H1 (cell line): ENCODE data around the gene BRI3BP. TPM values are rescaled to one million over a fixed set of nuclear protein-coding genes. Genes with fewer than 3 reads are reported as not detected.

Source experiments
- CTCF ChIA-PET: fragments of 300-600 bp; sonication (Branson Sonifier 250); formaldehyde crosslinking; loops from one replicate; lab custom pipeline; 2021; ENCODE audit not compliant: partially characterized antibody; lab: Charles Lee
- POLR2A ChIA-PET: fragments of 300-600 bp; sonication (Branson Sonifier 250); formaldehyde crosslinking; loops from one replicate; lab custom pipeline; 2021; ENCODE audit warnings: inconsistent platforms; ENCODE audit not compliant: partially characterized antibody; lab: Charles Lee
- DNase-seq, 2 experiments: peaks; one replicate each; pipeline versions ENCODE4 v3.0.0 to v3.0.0-alpha.2; 2010 to 2022; ENCODE audit warnings: low spot score in 2 of 2, low read depth in 1 of 2, mixed read lengths in 1 of 2
- FAIRE-seq: peaks from 2 replicates; lab custom pipeline; 2011; peaks lifted over from hg19 to GRCh38; lab: Jason Lieb, UNC
- H2AFZ ChIP-seq: 2 replicates; pipeline ENCODE4 v1.8.1; 2012; ENCODE audit warnings: low read length, inconsistent platforms
- H2AK5ac ChIP-seq: 2 replicates; pipeline ENCODE4 v1.6.1; 2013; ENCODE audit warnings: low read depth, low read length
- H2BK120ac ChIP-seq: replicated peaks from 2 replicates; pipeline ENCODE3; 2013; ENCODE audit warnings: low read depth, low read length, inconsistent platforms
- H2BK12ac ChIP-seq: 2 replicates; pipeline ENCODE4 v1.6.1; 2013; ENCODE audit warnings: low read depth, low read length
- H2BK15ac ChIP-seq: 2 replicates; pipeline ENCODE4 v1.6.1; 2013; ENCODE audit warnings: low read length
- H2BK20ac ChIP-seq: 2 replicates; pipeline ENCODE4 v1.6.1; 2013; ENCODE audit warnings: low read length
- H2BK5ac ChIP-seq: 2 replicates; pipeline ENCODE4 v1.6.1; 2013; ENCODE audit warnings: low read depth, low read length
- H3K14ac ChIP-seq: 2 replicates; pipeline ENCODE4 v1.6.1; 2013; ENCODE audit warnings: inconsistent platforms; ENCODE audit not compliant: insufficient read length
- H3K18ac ChIP-seq: 2 replicates; pipeline ENCODE4 v1.6.1; 2013; ENCODE audit warnings: low read length; ENCODE audit errors: extremely low read depth
- H3K23ac ChIP-seq: 2 replicates; pipeline ENCODE4 v1.6.1; 2013; ENCODE audit warnings: inconsistent platforms; ENCODE audit not compliant: insufficient read length
- H3K23me2 ChIP-seq: 2 replicates; pipeline ENCODE4 v1.6.1; 2013; ENCODE audit warnings: low read depth, low read length
- H3K27ac ChIP-seq: 2 replicates; pipeline ENCODE4 v1.6.1; 2011; ENCODE audit warnings: low read depth, low read length, inconsistent platforms
- H3K27me3 ChIP-seq, 4 experiments: replicated peaks in 1 of 4; 1 replicate in 1 of 4; 2 replicates in 3 of 4; pipeline versions ENCODE4 v1.6.1 to v1.8.1; 2011 to 2013; ENCODE audit warnings: low read length in 3 of 4, mild to moderate bottlenecking in 3 of 4, inconsistent platforms in 2 of 4, mixed read lengths in 2 of 4, moderate library complexity in 1 of 4; ENCODE audit not compliant: control insufficient read depth in 3 of 4, insufficient read depth in 3 of 4; ENCODE audit errors: extremely low read depth in 1 of 4
- H3K36me3 ChIP-seq, 4 experiments: 2 replicates each; pipeline versions ENCODE4 v1.6.1 to v1.8.1; 2011 to 2013; ENCODE audit warnings: mild to moderate bottlenecking in 4 of 4, low read length in 3 of 4, moderate library complexity in 2 of 4, control low read depth in 1 of 4, inconsistent platforms in 1 of 4; ENCODE audit not compliant: insufficient read depth in 4 of 4, control insufficient read depth in 2 of 4
- H3K4ac ChIP-seq: replicated peaks from 2 replicates; pipeline ENCODE3; 2013; ENCODE audit warnings: low read length, low read depth, mixed read lengths, inconsistent platforms; ENCODE audit not compliant: insufficient read length
- H3K4me1 ChIP-seq, 4 experiments: replicated peaks in 1 of 4; 1 replicate in 1 of 4; 2 replicates in 3 of 4; pipeline versions ENCODE4 v1.6.1 to v1.8.1; 2011 to 2013; ENCODE audit warnings: low read length in 3 of 4, inconsistent platforms in 2 of 4, mixed read lengths in 1 of 4; ENCODE audit not compliant: insufficient read depth in 4 of 4, control insufficient read depth in 3 of 4
- H3K4me2 ChIP-seq, 2 experiments: 2 replicates each; pipeline versions ENCODE4 v1.6.1 to v1.8.1; 2011 to 2013; ENCODE audit warnings: low read depth in 2 of 2, low read length in 2 of 2, control low read depth in 1 of 2, inconsistent platforms in 1 of 2, mild to moderate bottlenecking in 1 of 2; ENCODE audit not compliant: insufficient read depth in 1 of 2
- H3K4me3 ChIP-seq, 4 experiments: fragments of 200-600, 300-600 bp in 1 of 4; sonication (generic), shearing (Covaris generic), sonication (Bioruptor Twin) in 1 of 4; 2 replicates each; pipeline versions ENCODE4 v1.5.1 to v1.8.1; 2011 to 2016; ENCODE audit warnings: low read length in 4 of 4, low read depth in 3 of 4, control low read depth in 2 of 4, inconsistent platforms in 2 of 4, mild to moderate bottlenecking in 2 of 4, mixed read lengths in 1 of 4, moderate library complexity in 1 of 4; ENCODE audit not compliant: insufficient read depth in 2 of 4; ENCODE audit errors: extremely low read depth in 1 of 4
- H3K56ac ChIP-seq: replicated peaks from 2 replicates; pipeline ENCODE3; 2013; ENCODE audit warnings: low read depth, mild to moderate bottlenecking, mixed read lengths, low read length, inconsistent platforms; ENCODE audit not compliant: insufficient read length
- H3K79me1 ChIP-seq: 2 replicates; pipeline ENCODE4 v1.6.1; 2013; ENCODE audit warnings: low read depth, low read length, control low read depth
- H3K79me2 ChIP-seq, 2 experiments: 2 replicates each; pipeline versions ENCODE4 v1.6.1 to v1.8.1; 2012 to 2013; ENCODE audit warnings: low read length in 2 of 2, mild to moderate bottlenecking in 2 of 2, inconsistent platforms in 1 of 2; ENCODE audit not compliant: insufficient read depth in 2 of 2, control insufficient read depth in 1 of 2
- H3K9ac ChIP-seq, 4 experiments: replicated peaks in 1 of 4; 1 replicate in 1 of 4; 2 replicates in 3 of 4; pipeline versions ENCODE4 v1.6.1 to v1.8.1; 2011 to 2013; ENCODE audit warnings: low read depth in 3 of 4, low read length in 3 of 4, control low read depth in 2 of 4, mild to moderate bottlenecking in 2 of 4, moderate library complexity in 2 of 4, inconsistent platforms in 1 of 4; ENCODE audit errors: extremely low read depth in 1 of 4
- H3K9me3 ChIP-seq, 2 experiments: 2 replicates each; pipeline versions ENCODE4 v1.6.1 to v1.8.1; 2012 to 2013; ENCODE audit warnings: mild to moderate bottlenecking in 2 of 2, moderate library complexity in 2 of 2, control low read depth in 1 of 2, inconsistent platforms in 1 of 2, low read depth in 1 of 2, low read length in 1 of 2, mixed read lengths in 1 of 2; ENCODE audit not compliant: insufficient read depth in 2 of 2
- H4K20me1 ChIP-seq, 2 experiments: replicated peaks in 1 of 2; 2 replicates each; pipeline versions ENCODE3 to v1.8.1; 2011 to 2013; ENCODE audit warnings: inconsistent platforms in 2 of 2, low read length in 2 of 2, mild to moderate bottlenecking in 1 of 2; ENCODE audit not compliant: insufficient read depth in 2 of 2, control insufficient read depth in 1 of 2
- H4K5ac ChIP-seq: 2 replicates; pipeline ENCODE4 v1.6.1; 2013; ENCODE audit warnings: low read length, low read depth, mixed read lengths, inconsistent platforms; ENCODE audit not compliant: insufficient read length
- H4K8ac ChIP-seq: 2 replicates; pipeline ENCODE4 v1.8.0; 2013; ENCODE audit warnings: mild to moderate bottlenecking, moderate library complexity, low read length, inconsistent platforms; ENCODE audit not compliant: insufficient read depth; ENCODE audit errors: extremely low read depth
- H4K91ac ChIP-seq: replicated peaks from 2 replicates; pipeline ENCODE3; 2013; ENCODE audit warnings: low read length, mixed read lengths, inconsistent platforms; ENCODE audit not compliant: insufficient read length
- CBX8 ChIP-seq: fragments of 300-800, 300-1000 bp; sonication (generic); IDR thresholded peaks from 2 replicates; pipeline ENCODE4 v1.7.1; 2016; ENCODE audit warnings: low read depth, low read length, borderline replicate concordance
- GTF2F1 ChIP-seq: IDR thresholded peaks from 2 replicates; pipeline ENCODE4 v1.6.1; 2012; ENCODE audit warnings: low read depth, low read length, improper control_type of control experiment, borderline replicate concordance
- HDAC2 ChIP-seq, 2 experiments: fragments of 300-600 bp in 1 of 2; sonication (generic) in 1 of 2; IDR thresholded peaks; 2 replicates each; pipeline ENCODE4 v1.6.1; 2011 to 2012; ENCODE audit warnings: low read depth in 2 of 2, low read length in 2 of 2, mild to moderate bottlenecking in 2 of 2, moderate library complexity in 2 of 2, borderline replicate concordance in 1 of 2, inconsistent platforms in 1 of 2
- POLR2A ChIP-seq, 2 experiments: IDR thresholded peaks; 1 replicate in 1 of 2; 2 replicates in 1 of 2; pipeline ENCODE4 v1.6.1; 2011; ENCODE audit warnings: low read depth in 2 of 2, low read length in 2 of 2, mild to moderate bottlenecking in 2 of 2; ENCODE audit errors: control extremely low read depth in 1 of 2
- RAD21 ChIP-seq, 2 experiments: IDR thresholded peaks in 1 of 2; conservative IDR thresholded peaks in 1 of 2; 2 replicates each; pipeline ENCODE4 v1.6.1; 2011; ENCODE audit warnings: low read depth in 2 of 2, low read length in 2 of 2, improper control_type of control experiment in 1 of 2, inconsistent platforms in 1 of 2, mild to moderate bottlenecking in 1 of 2, moderate library complexity in 1 of 2
- SAP30 ChIP-seq: fragments of 300-600 bp; sonication (generic); IDR thresholded peaks from 2 replicates; pipeline ENCODE4 v1.7.1; 2012; ENCODE audit warnings: low read length, moderate library complexity, mild to moderate bottlenecking, inconsistent platforms; ENCODE audit not compliant: insufficient read depth, insufficient replicate concordance
- TAF1 ChIP-seq: IDR thresholded peaks from 2 replicates; pipeline ENCODE4 v1.6.1; 2011; ENCODE audit warnings: mild to moderate bottlenecking, low read depth, low read length
- WGBS, 2 experiments: shearing (Covaris generic) in 1 of 2; methylation state at CpG; one replicate each; pipeline versions ENCODE4 v1.1.6 to v1.1.7; 2013 to 2015; ENCODE audit warnings: low lambda C conversion rate in 2 of 2, mixed read lengths in 2 of 2, inconsistent platforms in 1 of 2, low coverage in 1 of 2, missing lambda C conversion rate in 1 of 2; ENCODE audit not compliant: insufficient replicate concordance in 2 of 2, insufficient coverage in 1 of 2, insufficient read length in 1 of 2; ENCODE audit errors: extremely low coverage in 1 of 2, missing lambda C conversion rate in 1 of 2; 5-methylcytosine and 5-hydroxymethylcytosine counted together
- polyA plus RNA-seq, 7 experiments: library from polyadenylated mRNA; depleted of rRNA in 3 of 7; stranded (reverse) in 5 of 7; unstranded in 2 of 7; fragments of >200 nt in 5 of 7; fragments of 200-250 nt in 2 of 7; gene quantifications; 1 replicate in 5 of 7; 2 replicates in 1 of 7; 4 replicates in 1 of 7; pipeline versions ENCODE4 v1.2.1 to v1.2.3, GENCODE V29; 2011 to 2013; ENCODE audit warnings: missing spikeins in 2 of 7, mixed read lengths in 2 of 7
- total RNA-seq: library from RNA; stranded (reverse); fragmentation: NEBNext Ultra II Directional; extraction: Animal tissue kit (Norgen Biotek cat#: 25700); gene quantifications from 2 replicates; pipeline ENCODE4 v1.2.1, GENCODE V29; 2021

BRI3BP gene
- total and polyA plus RNA-seq, 2 of the 8 experiments (the other 6 are each of a cell fraction or from before 2014, with no cell fraction given): 5.4 to 14.2 TPM

DNA sequence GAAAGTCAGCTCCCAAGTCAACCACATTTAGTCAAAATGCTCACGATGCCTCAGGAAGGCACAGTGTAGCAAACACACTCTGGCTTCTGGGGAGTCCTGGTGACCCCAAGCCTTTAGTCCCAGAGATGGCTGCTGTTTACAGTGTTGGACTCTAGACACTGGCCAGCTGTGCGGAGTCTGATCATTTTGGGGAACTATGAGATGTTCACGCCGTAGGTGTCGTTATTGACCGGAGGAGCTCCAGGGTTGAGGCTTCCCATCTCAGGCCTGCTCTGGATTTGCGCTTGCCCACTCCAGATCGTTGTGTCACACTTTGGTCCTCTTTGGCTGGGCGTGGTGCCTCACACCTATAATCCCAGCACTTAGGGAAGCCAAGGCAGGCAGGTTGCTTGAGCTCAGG is 27.7 kb downstream of the BRI3BP start:
- Histone ChIP-seq H4K5ac (no peak overlapping the region), H2AK5ac (no peak overlapping the region), H2AFZ (no peak overlapping the region), H3K9ac (no peak overlapping the region), H2BK12ac (no peak overlapping the region), H3K4me1 (no peaks in the 10 kb centered on the region), H3K56ac (no peak overlapping the region), H3K23ac (no peak overlapping the region), H3K23me2 (no peaks in the 10 kb centered on the region), H2BK20ac (no peak overlapping the region), H4K20me1 (peaks cover 0 to 1% of the 10 kb centered on the region in 2 experiments), H2BK120ac (no peak overlapping the region), H3K36me3 (peaks cover 0 to 17% (median 10%) of the 10 kb centered on the region in 4 experiments; a peak in 4 of 8 replicates), H4K91ac (no peak overlapping the region), H4K8ac (no peak overlapping the region), H3K4me2 (no peak overlapping the region), H3K14ac (no peak overlapping the region), H3K18ac (no peak overlapping the region), H3K27me3 (no peaks in the 10 kb centered on the region), H2BK15ac (no peak overlapping the region), H3K4me3 (no peak overlapping the region), H3K27ac (no peak overlapping the region), H3K9me3 (no peaks in the 10 kb centered on the region), H3K79me2 (no peaks in the 10 kb centered on the region), H2BK5ac (no peak overlapping the region), H3K79me1 (no peaks in the 10 kb centered on the region), H3K4ac (no peak overlapping the region)
- FAIRE-seq (no peak), DNase-seq (no peak)
- ChIA-PET POLR2A (interaction anchor here (0.7 kb wide), 2 partner anchors 18 to 43 kb away, joined by 3 read pairs; no protein-coding TSS in a partner anchor), CTCF (no interaction called here)
- 95% methylated on average over 9 of the region's 9 CpGs; no CpG with 5 or more reads in 1 of the 2 experiments for WGBS, 2 experiments
- TF ChIP-seq RAD21 (IDR thresholded peaks at IDR 0.05 in 1 of 2, conservative IDR thresholded peaks at IDR 0.05 in 1 of 2; ENCODE audit: low read depth in 2 of 2, low read length in 2 of 2) (no peak), TAF1 (no peak), SAP30 (no peak), HDAC2 (IDR thresholded peaks at IDR 0.05; ENCODE audit: borderline replicate concordance in 1 of 2, low read depth in 2 of 2, low read length in 2 of 2) (no peak), CBX8 (no peak), POLR2A (IDR thresholded peaks at IDR 0.05; ENCODE audit: control extremely low read depth in 1 of 2, low read depth in 2 of 2, low read length in 2 of 2) (no peak), GTF2F1 (no peak)
